ENCODE measurements around the gene EPB41. TPM values are rescaled to one million over a fixed set of nuclear protein-coding genes. Genes with fewer than 3 reads are reported as not detected.

The EPB41 gene
- total RNA-seq, 4 donors from 2014 or later = 110 to 183 (median 126) TPM

- no peak overlapping the region for H3K4me3 ChIP-seq
- TF ChIP-seq POLR2A (IDR thresholded peaks at IDR 0.05) (no peak), CTCF (IDR thresholded peaks at IDR 0.05) (no peak)
Measured at GRCh38 chr1:28885472-28885877, 28.9 kb upstream of the EPB41 start.

GRCh38 chr1:28885977-28886730, 28.2 kb upstream of the EPB41 start:
- H3K4me3 ChIP-seq = peak overlapping the region; percentile 65 to 95 (median 80)
- TF ChIP-seq POLR2A (IDR thresholded peaks at IDR 0.05) (no peak), CTCF (IDR thresholded peaks at IDR 0.05) (no peak)

More at GRCh38 chr1:28885472-28885877, 28.9 kb upstream of the EPB41 start:
- H3K4me1 ChIP-seq = peaks cover 0 to 38% (median 14%) of the 10 kb centered on the region in 4 donors
- H3K36me3 ChIP-seq = no peaks in the 10 kb centered on the region
- peak overlapping the region in 1 of 4 donors; percentile 27 for H3K27ac ChIP-seq
- DNase-seq = no peak
- H3K9me3 ChIP-seq = no peaks in the 10 kb centered on the region
- no peaks in the 10 kb centered on the region for H3K27me3 ChIP-seq

GRCh38 chr1:28886731-28887418, 27.5 kb upstream of the EPB41 start:
- peak; percentile 93 to 96 (median 94) for DNase-seq
- no peaks in the 10 kb centered on the region for H3K36me3 ChIP-seq
- H3K4me1 ChIP-seq = peaks cover 0 to 38% (median 14%) of the 10 kb centered on the region in 4 donors
- no peaks in the 10 kb centered on the region for H3K27me3 ChIP-seq
- TF ChIP-seq POLR2A (IDR thresholded peaks at IDR 0.05) (peak; percentile 80 to 87), CTCF (IDR thresholded peaks at IDR 0.05) (peak in 2 of 6 experiments; percentile 3 to 6)
- peak overlapping the region; percentile 65 to 95 (median 80) for H3K4me3 ChIP-seq
- peak overlapping the region; percentile 55 to 86 (median 76) for H3K27ac ChIP-seq
- no peaks in the 10 kb centered on the region for H3K9me3 ChIP-seq

More at GRCh38 chr1:28885977-28886730, 28.2 kb upstream of the EPB41 start:
- no peak for DNase-seq
- Histone ChIP-seq H3K27me3 (no peaks in the 10 kb centered on the region), H3K9me3 (no peaks in the 10 kb centered on the region), H3K36me3 (no peaks in the 10 kb centered on the region), H3K4me1 (peaks cover 0 to 38% (median 14%) of the 10 kb centered on the region in 4 donors), H3K27ac (peak overlapping the region; percentile 10 to 81 (median 62))

GRCh38 chr1:28887419-28887834, 26.9 kb upstream of the EPB41 start:
- TF ChIP-seq POLR2A (IDR thresholded peaks at IDR 0.05) = no peak
- Histone ChIP-seq H3K9me3 (no peaks in the 10 kb centered on the region), H3K4me3 (peak overlapping the region; percentile 65 to 95 (median 80)), H3K27me3 (no peaks in the 10 kb centered on the region), H3K36me3 (no peaks in the 10 kb centered on the region), H3K4me1 (peaks cover 0 to 38% (median 14%) of the 10 kb centered on the region in 4 donors), H3K27ac (peak overlapping the region; percentile 55 to 86 (median 76))
- peak in 2 of 3 donors; percentile 64 to 82 for DNase-seq

GRCh38 chr1:28887835-28888682, 26.3 kb upstream of the EPB41 start:
- TF ChIP-seq CTCF (IDR thresholded peaks at IDR 0.05) (no peak), POLR2A (IDR thresholded peaks at IDR 0.05) (no peak)
- H3K36me3 ChIP-seq = no peaks in the 10 kb centered on the region
- no peaks in the 10 kb centered on the region for H3K9me3 ChIP-seq
- peaks cover 0 to 38% (median 14%) of the 10 kb centered on the region in 4 donors for H3K4me1 ChIP-seq
- peak overlapping the region; percentile 65 to 95 (median 80) for H3K4me3 ChIP-seq
- peak in 1 of 3 donors; percentile 54 for DNase-seq
- peak overlapping the region in 3 of 4 donors; percentile 70 to 86 (median 81) for H3K27ac ChIP-seq
- H3K27me3 ChIP-seq = no peaks in the 10 kb centered on the region

Data from Peyer's patch (tissue), 4 donors.